GM06990 (cell line): Measurements from ENCODE around the gene LASP1.

ENCODE experiments used
- DNase-seq: peaks from one replicate; pipeline ENCODE4 v3.0.0-alpha.2; 2011; ENCODE audit not compliant: insufficient read length; ENCODE audit errors: extremely low read depth
- H3K27me3 ChIP-seq: replicated peaks from 2 replicates; pipeline ENCODE4 v1.6.0; 2011; ENCODE audit warnings: low read length; ENCODE audit not compliant: control insufficient read depth, insufficient read depth
- H3K36me3 ChIP-seq: 2 replicates; pipeline ENCODE4 v1.5.1; 2011; ENCODE audit warnings: low read length; ENCODE audit not compliant: control insufficient read depth, insufficient read depth
- H3K4me3 ChIP-seq: replicated peaks from 2 replicates; pipeline ENCODE4 v1.5.1; 2011; ENCODE audit warnings: low read depth, mild to moderate bottlenecking, control low read depth, low read length
- TF ChIP-seq, protein P1 (sequence below): IDR thresholded peaks from 2 replicates; pipeline ENCODE4 v1.5.1; 2011; ENCODE audit warnings: low read length, control low read depth, mild to moderate bottlenecking, inconsistent platforms; ENCODE audit not compliant: insufficient read depth, poor library complexity, severe bottlenecking

Gene LASP1

GRCh38 chr17:38961413-38961812 is 91.6 kb downstream of the LASP1 start:
- no peaks in the 10 kb centered on the region for H3K27me3 ChIP-seq
- H3K4me3 ChIP-seq: no peak overlapping the region
- DNase-seq: no peak
- TF ChIP-seq, protein P1, sequence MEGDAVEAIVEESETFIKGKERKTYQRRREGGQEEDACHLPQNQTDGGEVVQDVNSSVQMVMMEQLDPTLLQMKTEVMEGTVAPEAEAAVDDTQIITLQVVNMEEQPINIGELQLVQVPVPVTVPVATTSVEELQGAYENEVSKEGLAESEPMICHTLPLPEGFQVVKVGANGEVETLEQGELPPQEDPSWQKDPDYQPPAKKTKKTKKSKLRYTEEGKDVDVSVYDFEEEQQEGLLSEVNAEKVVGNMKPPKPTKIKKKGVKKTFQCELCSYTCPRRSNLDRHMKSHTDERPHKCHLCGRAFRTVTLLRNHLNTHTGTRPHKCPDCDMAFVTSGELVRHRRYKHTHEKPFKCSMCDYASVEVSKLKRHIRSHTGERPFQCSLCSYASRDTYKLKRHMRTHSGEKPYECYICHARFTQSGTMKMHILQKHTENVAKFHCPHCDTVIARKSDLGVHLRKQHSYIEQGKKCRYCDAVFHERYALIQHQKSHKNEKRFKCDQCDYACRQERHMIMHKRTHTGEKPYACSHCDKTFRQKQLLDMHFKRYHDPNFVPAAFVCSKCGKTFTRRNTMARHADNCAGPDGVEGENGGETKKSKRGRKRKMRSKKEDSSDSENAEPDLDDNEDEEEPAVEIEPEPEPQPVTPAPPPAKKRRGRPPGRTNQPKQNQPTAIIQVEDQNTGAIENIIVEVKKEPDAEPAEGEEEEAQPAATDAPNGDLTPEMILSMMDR: no peak
- H3K36me3 ChIP-seq: no peaks in the 10 kb centered on the region

- Histone ChIP-seq H3K36me3 (no peaks in the 10 kb centered on the region), H3K4me3 (peak within 1 kb of the TSS; percentile 31), H3K27me3 (no peaks in the 10 kb centered on the region)
- TF ChIP-seq, protein P1: no peak
- peak; percentile 59 for DNase-seq
Observed at GRCh38 chr17:38967290-38967738, 97.5 kb downstream of the LASP1 start, which contains the start of gene FBXO47. Gene FBXO47, minus strand, starts transcription at chr17:38967403. Its CDS starts 4,378 bp downstream, at chr17:38963025.

GRCh38 chr17:38969281-38969680 is 99.4 kb downstream of the LASP1 start:
- no peak for DNase-seq
- no peak overlapping the region for H3K4me3 ChIP-seq
- H3K27me3 ChIP-seq: no peaks in the 10 kb centered on the region
- H3K36me3 ChIP-seq: no peaks in the 10 kb centered on the region
- TF ChIP-seq, protein P1: no peak

GRCh38 chr17:38970128-38970527 is 100.3 kb downstream of the LASP1 start:
- no peaks in the 10 kb centered on the region for H3K36me3 ChIP-seq
- TF ChIP-seq, protein P1: no peak
- DNase-seq: no peak
- H3K27me3 ChIP-seq: no peaks in the 10 kb centered on the region
- H3K4me3 ChIP-seq: no peak overlapping the region

GRCh38 chr17:38970804-38971203 is 100.9 kb downstream of the LASP1 start:
- Histone ChIP-seq H3K36me3 (no peaks in the 10 kb centered on the region), H3K27me3 (no peaks in the 10 kb centered on the region), H3K4me3 (no peak overlapping the region)
- TF ChIP-seq, protein P1: no peak
- no peak for DNase-seq
